Mesodermal cell (in vitro differentiated cells): ENCODE results near the gene GTPBP2.
"Not testable (repeated sequence)": the region's sequence is repeated elsewhere in the genome, so short reads cannot be mapped to it uniquely, and the experiment has no call there.

Experiments
- H3K27ac ChIP-seq: 2 replicates; pipeline ENCODE4 v1.7.0; 2013; ENCODE audit warnings: mild to moderate bottlenecking, low read depth, low read length, moderate library complexity; ENCODE audit not compliant: severe bottlenecking
- H3K36me3 ChIP-seq: 2 replicates; pipeline ENCODE4 v1.7.1; 2013; ENCODE audit warnings: mild to moderate bottlenecking, low read length, moderate library complexity; ENCODE audit not compliant: control insufficient read depth, insufficient read depth
- H3K4me1 ChIP-seq: one replicate; pipeline ENCODE4 v1.7.1; 2013; ENCODE audit warnings: mild to moderate bottlenecking, low read length; ENCODE audit not compliant: insufficient read depth, control insufficient read depth, poor library complexity, severe bottlenecking
- H3K4me3 ChIP-seq: 2 replicates; pipeline ENCODE4 v1.7.0; 2013; ENCODE audit warnings: low read length, control low read depth, mild to moderate bottlenecking; ENCODE audit not compliant: insufficient read depth, poor library complexity, severe bottlenecking; ENCODE audit errors: extremely low read depth
- H3K9me3 ChIP-seq: 2 replicates; pipeline ENCODE4 v1.7.1; 2013; ENCODE audit warnings: mild to moderate bottlenecking, low read length, moderate library complexity; ENCODE audit not compliant: control insufficient read depth
- WGBS, 2 experiments: methylation state at CpG; one replicate each; pipeline ENCODE4 v1.1.5; 2013; ENCODE audit warnings: missing lambda C conversion rate in 2 of 2; ENCODE audit not compliant: insufficient coverage in 2 of 2; 5-methylcytosine and 5-hydroxymethylcytosine counted together

GTPBP2 gene

GRCh38 chr6:43604174-43604573, 24.9 kb downstream of the GTPBP2 start:
- 100% methylated on average over 1 of the region's 2 CpGs; no CpG with 5 or more reads in 1 of the 2 experiments for WGBS, 2 experiments
- no peak overlapping the region for H3K27ac ChIP-seq
- no peaks in the 10 kb centered on the region for H3K4me1 ChIP-seq
- peaks cover 77% of the 10 kb centered on the region for H3K36me3 ChIP-seq
- H3K4me3 ChIP-seq, result no peak overlapping the region
- H3K9me3 ChIP-seq, result no peaks in the 10 kb centered on the region

DNA sequence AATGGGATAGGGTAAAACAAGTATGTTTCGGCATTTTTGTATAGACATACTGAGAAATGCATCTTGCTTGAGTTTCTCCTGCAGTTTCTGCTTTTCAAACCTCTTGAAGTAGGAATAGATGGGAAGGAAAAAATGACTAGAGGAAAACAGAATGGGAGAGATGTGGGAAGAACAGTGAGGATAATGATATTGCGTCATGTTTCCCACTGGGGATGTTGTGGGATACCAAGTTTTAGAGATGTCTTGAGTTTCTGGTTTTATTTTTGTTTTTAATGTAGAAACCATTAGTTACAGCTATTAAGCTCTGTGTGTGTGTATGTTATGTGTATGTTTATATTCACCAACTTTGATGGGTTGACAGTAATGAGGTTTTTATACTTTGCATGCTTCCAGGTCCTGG, 28.5 kb downstream of the GTPBP2 start:
- WGBS, 2 experiments, result 94 to 96% methylated on average over 2 of the region's 2 CpGs
- Histone ChIP-seq H3K36me3 (peaks cover 74% of the 10 kb centered on the region), H3K27ac (no peak overlapping the region), H3K4me1 (no peaks in the 10 kb centered on the region), H3K4me3 (no peak overlapping the region), H3K9me3 (no peaks in the 10 kb centered on the region)

DNA sequence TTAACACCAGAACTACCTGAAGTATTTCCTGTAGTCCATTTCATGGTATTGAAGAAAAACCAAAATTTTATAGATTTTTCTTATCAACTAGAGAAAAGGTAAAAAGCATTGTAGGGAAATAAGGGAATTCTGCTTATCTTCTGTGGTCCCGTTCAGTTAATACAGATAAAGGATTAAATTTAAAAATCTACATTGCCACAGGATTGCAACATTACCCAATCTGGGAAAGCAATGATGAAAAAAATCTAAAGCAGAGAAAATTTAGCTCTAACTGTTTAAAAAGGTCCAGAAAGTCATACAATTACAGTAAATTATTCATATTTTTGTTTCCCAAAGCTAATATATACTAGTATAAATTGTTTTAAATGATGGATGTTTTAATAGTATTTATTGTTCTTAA, 35.1 kb downstream of the GTPBP2 start:
- H3K36me3 ChIP-seq, result peaks cover 64% of the 10 kb centered on the region
- no peak overlapping the region for H3K4me3 ChIP-seq
- H3K27ac ChIP-seq, result no peak overlapping the region
- H3K9me3 ChIP-seq, result no peaks in the 10 kb centered on the region
- H3K4me1 ChIP-seq, result no peaks in the 10 kb centered on the region
- WGBS, 2 experiments, result no CpG with 5 or more reads among the region's 1 CpG

GRCh38 chr6:43589564-43589963, 39.5 kb downstream of the GTPBP2 start:
- not testable (repeated sequence) for H3K4me3 ChIP-seq, H3K4me1 ChIP-seq, H3K9me3 ChIP-seq, H3K27ac ChIP-seq
- 100% methylated on average over 1 of the region's 1 CpG; no CpG with 5 or more reads in 1 of the 2 experiments for WGBS, 2 experiments
- H3K36me3 ChIP-seq, result peaks cover 87% of the 10 kb centered on the region

DNA sequence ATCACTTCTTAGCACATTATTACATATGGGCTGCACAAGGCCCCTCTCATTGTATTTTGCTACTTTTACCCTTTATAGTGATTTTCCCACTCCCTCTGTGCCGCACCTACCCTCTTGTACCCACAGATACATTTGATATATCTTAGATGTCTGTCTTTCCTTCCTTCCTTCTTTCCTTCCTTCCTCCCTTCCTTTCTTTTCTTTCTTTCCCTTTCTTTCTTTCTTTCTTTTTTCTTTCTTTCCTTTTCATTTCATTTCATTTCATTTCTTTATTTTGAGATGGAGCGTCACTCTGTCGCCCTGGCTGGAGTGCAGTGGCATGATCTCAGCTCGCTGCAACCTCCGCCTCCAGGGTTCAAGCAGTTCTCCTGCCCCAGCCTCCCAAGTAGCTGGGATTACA, 40.9 kb downstream of the GTPBP2 start:
- no peaks in the 10 kb centered on the region for H3K9me3 ChIP-seq
- H3K4me1 ChIP-seq, result no peaks in the 10 kb centered on the region
- no peak overlapping the region for H3K4me3 ChIP-seq
- H3K36me3 ChIP-seq, result peaks cover 96% of the 10 kb centered on the region
- 96 to 97% methylated on average over 5 of the region's 5 CpGs for WGBS, 2 experiments
- no peak overlapping the region for H3K27ac ChIP-seq

- Histone ChIP-seq H3K4me1 (no peaks in the 10 kb centered on the region), H3K4me3 (no peak overlapping the region), H3K9me3 (no peaks in the 10 kb centered on the region), H3K36me3 (peaks cover 80% of the 10 kb centered on the region), H3K27ac (no peak overlapping the region)
- WGBS, 2 experiments, result 90 to 100% methylated on average over 1 of the region's 7 CpGs
Measured at GRCh38 chr6:43584892-43585570, 44.0 kb downstream of the GTPBP2 start.

DNA sequence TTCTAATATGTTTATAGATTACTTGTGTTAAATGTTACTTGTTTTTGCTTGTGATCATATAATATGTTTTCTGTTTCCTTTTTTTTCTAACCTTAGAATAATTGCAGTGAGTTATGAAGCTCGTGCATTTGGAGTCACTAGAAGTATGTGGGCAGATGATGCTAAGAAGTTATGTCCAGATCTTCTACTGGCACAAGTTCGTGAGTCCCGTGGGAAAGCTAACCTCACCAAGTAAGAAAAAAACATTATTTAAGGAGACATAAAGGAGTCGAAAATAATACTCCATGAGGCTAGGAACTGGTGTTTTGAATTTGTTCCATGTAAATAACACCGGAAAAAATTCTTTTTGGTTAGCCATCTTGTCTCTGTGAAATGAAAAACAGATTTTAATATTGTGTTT, 46.2 kb downstream of the GTPBP2 start:
- H3K4me3 ChIP-seq, result no peak overlapping the region
- peaks cover 6% of the 10 kb centered on the region for H3K4me1 ChIP-seq
- peaks cover 77% of the 10 kb centered on the region for H3K36me3 ChIP-seq
- WGBS, 2 experiments, result 80 to 100% methylated on average over 1 to 2 of the region's 5 CpGs
- H3K9me3 ChIP-seq, result peaks cover 4% of the 10 kb centered on the region
- no peak overlapping the region for H3K27ac ChIP-seq

GRCh38 chr6:43579171-43579570, 49.9 kb downstream of the GTPBP2 start:
- Histone ChIP-seq H3K4me1 (peaks cover 8% of the 10 kb centered on the region), H3K36me3 (peaks cover 45% of the 10 kb centered on the region), H3K9me3 (peaks cover 4% of the 10 kb centered on the region), H3K27ac (no peak overlapping the region), H3K4me3 (no peak overlapping the region)
- 100% methylated on average over 1 of the region's 2 CpGs for WGBS, 2 experiments

DNA sequence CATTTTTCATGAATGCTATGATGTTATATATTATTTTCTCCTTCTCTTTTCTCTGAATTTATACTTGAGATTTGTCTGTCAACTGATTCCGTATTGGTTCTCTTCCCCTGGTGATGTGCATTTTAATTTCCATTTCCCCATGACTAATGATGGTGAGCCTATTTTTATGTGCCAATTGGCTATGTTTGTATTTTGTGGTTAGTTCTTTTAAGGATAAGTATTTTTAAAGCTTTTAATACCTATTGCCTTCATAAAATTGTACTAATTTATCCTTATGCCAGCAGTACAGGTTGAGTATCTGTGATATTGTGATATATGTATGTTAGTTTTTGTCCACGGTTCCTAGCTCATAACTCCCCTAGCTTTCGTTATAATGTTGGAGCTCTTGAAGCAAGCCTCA, 50.3 kb downstream of the GTPBP2 start:
- no peak overlapping the region for H3K27ac ChIP-seq
- H3K9me3 ChIP-seq, result peaks cover 4% of the 10 kb centered on the region
- H3K36me3 ChIP-seq, result peaks cover 41% of the 10 kb centered on the region
- H3K4me1 ChIP-seq, result peaks cover 8% of the 10 kb centered on the region
- no peak overlapping the region for H3K4me3 ChIP-seq
- 100% methylated on average over 1 of the region's 3 CpGs for WGBS, 2 experiments

GRCh38 chr6:43575772-43576551, 53.1 kb downstream of the GTPBP2 start, which contains the start of the genes POLH and XPO5:
Gene POLH (plus strand): TSS chr6:43576185. CDS start chr6:43582320, 6,135 bp downstream.
Gene XPO5 (minus strand): TSS chr6:43576038. CDS start chr6:43575864, 174 bp downstream.
- Histone ChIP-seq H3K36me3 (peaks cover 45% of the 10 kb centered on the region), H3K27ac (peak within 1 kb of the TSS; percentile 73), H3K4me3 (peak within 1 kb of the TSS; percentile 71), H3K9me3 (peaks cover 4% of the 10 kb centered on the region), H3K4me1 (peaks cover 8% of the 10 kb centered on the region)
- 0 to 1% methylated on average over 67 to 68 of the region's 76 CpGs for WGBS, 2 experiments
